ENCODE data around the gene PARD3.

GRCh38 chr10:34171957-34172527 lies 643.1 kb downstream of the PARD3 start:
- TF ChIP-seq CTCF (IDR thresholded peaks at IDR 0.05) (no peak), POLR2A (IDR thresholded peaks at IDR 0.05) (no peak)
